Effector memory CD8-positive, alpha-beta T cell (primary cell): ENCODE measurements around the gene TMEM140.

ENCODE experiments used
- ATAC-seq: fragments of 150-1000 bp; cut with Tn5 transposase; replicated peaks from 2 replicates; pipeline ENCODE4 v1.10.0; 2021; ENCODE audit warnings: mild to moderate bottlenecking, moderate library complexity
- DNase-seq, 3 experiments: peaks; one replicate each; pipeline ENCODE4 v3.0.0; 2021
- H3K27ac Mint-ChIP-seq, 2 donors: one replicate each; pipeline ENCODE4 v1.8.0; 2022; ENCODE audit warnings: mild to moderate bottlenecking in 2 of 2, mixed read lengths in 2 of 2, moderate library complexity in 2 of 2
- H3K27me3 Mint-ChIP-seq, 2 donors: one replicate each; pipeline ENCODE4 v1.8.0; 2022; ENCODE audit warnings: mixed read lengths in 2 of 2
- H3K36me3 Mint-ChIP-seq: one replicate; pipeline ENCODE4 v1.8.0; 2022; ENCODE audit warnings: mild to moderate bottlenecking, moderate library complexity, mixed read lengths; ENCODE audit not compliant: insufficient read depth
- H3K4me1 Mint-ChIP-seq, 2 donors: one replicate each; pipeline ENCODE4 v1.8.0; 2022; ENCODE audit warnings: low read depth in 2 of 2, mixed read lengths in 2 of 2
- H3K4me3 Mint-ChIP-seq, 2 donors: one replicate each; pipeline ENCODE4 v1.8.0; 2022; ENCODE audit warnings: mild to moderate bottlenecking in 2 of 2, mixed read lengths in 2 of 2, moderate library complexity in 2 of 2
- H3K9me3 Mint-ChIP-seq, 2 donors: one replicate each; pipeline ENCODE4 v1.8.0; 2022; ENCODE audit warnings: mixed read lengths in 2 of 2

TMEM140 gene

DNA sequence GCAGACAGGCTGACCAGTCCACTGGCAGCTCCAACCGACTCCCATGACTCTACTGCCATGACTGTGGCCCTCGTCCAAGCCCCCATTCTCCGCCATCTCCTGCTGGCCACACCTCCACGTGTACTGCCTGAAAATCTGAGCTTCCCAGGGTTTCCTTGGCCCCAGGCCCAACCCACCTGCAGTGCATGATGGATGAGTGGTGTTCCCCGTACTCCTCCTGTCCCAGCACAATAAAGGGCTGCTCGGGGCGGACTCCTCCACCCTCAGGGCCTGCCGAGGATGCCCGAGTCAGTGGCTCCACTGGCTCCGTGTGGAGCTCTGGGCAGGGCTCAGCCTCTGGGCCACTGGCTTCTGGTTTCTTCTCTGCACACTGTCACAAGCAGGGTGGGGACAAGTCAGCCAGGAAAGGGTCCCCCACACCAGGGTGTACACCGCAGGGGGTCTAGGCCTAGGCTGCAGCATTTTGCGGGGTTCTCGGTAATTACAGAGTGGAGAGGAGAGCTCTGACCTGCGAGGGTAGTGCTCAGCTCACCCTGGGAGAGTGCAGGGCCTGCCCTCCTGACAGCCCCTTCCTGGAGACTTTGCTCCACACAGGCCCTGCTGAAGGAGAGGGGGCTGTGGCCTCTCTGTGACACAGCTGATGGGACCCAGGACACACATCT lies 48.2 kb downstream of the TMEM140 start:
- peak overlapping the region; percentile 55 to 67 for H3K27ac Mint-ChIP-seq
- no peak for ATAC-seq
- no peak for DNase-seq
- H3K27me3 Mint-ChIP-seq, result no peaks in the 10 kb centered on the region
- H3K4me1 Mint-ChIP-seq, result peaks cover 0 to 2% of the 10 kb centered on the region in 2 donors
- H3K36me3 Mint-ChIP-seq, result peaks cover 48% of the 10 kb centered on the region
- no peak overlapping the region for H3K4me3 Mint-ChIP-seq
- no peaks in the 10 kb centered on the region for H3K9me3 Mint-ChIP-seq

DNA sequence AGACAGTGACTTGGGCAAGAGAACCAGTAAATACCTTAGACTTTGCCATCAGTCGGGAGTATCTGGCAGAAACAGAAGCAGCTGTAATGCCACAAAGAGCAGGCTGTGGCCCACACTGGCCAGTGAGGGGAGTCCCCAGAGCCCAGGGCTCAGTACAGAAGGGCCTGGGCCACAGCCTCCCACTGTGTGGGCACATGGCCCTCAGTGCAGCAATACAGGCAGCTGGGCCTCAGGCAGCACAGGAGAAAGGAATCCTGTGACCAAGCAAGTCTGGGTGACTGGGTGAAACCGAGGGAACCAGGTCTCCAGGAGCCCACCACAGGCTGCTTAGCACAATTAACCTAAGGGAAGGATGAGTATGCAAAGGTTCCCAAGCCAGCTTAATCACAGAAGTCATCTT lies 49.5 kb downstream of the TMEM140 start:
- no peak for ATAC-seq
- no peaks in the 10 kb centered on the region for H3K27me3 Mint-ChIP-seq
- no peak for DNase-seq
- H3K4me1 Mint-ChIP-seq, result peaks cover 3 to 4% of the 10 kb centered on the region in 2 donors
- peaks cover 45% of the 10 kb centered on the region for H3K36me3 Mint-ChIP-seq
- H3K27ac Mint-ChIP-seq, result peak overlapping the region in 1 of 2 donors; percentile 25
- H3K9me3 Mint-ChIP-seq, result no peaks in the 10 kb centered on the region
- H3K4me3 Mint-ChIP-seq, result no peak overlapping the region

DNA sequence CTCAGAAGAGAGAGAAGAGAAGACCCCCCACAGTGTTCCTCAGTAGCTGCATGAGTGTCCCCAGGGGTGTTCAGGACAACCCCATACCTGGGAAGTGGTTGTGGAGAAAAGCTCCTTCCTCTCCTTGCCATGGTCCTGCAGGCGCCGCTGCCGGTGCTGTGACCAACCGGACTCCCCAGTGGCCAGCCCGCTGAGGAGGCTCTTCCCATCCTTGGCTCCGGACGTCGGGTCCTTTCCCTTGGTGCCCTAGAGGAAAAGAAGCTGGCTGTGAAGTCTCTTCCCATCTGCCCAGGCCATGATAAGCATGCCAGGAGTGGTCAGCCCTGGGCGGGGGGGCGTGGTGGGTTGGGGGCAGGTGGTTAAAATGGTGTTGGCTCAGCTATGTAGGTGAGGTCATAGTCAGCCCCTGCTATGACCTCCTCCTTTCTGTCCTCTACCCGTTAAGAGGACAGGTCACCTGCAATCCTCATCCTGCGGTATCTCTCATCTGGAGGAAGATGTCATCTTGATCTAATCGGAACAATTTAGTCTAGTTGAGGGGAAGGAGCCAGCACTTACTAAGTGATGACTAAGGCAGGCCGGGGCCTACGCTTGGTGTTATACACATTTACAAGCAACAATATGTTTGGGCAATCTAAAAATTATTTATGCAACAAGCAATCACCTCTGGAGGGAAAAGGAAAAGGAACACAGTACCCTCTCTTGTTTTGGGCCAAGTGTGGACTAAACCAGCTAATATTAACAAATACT lies 50.2 kb downstream of the TMEM140 start:
- peak overlapping the region in 1 of 2 donors; percentile 25 for H3K27ac Mint-ChIP-seq
- ATAC-seq, result no peak
- H3K4me3 Mint-ChIP-seq, result no peak overlapping the region
- H3K9me3 Mint-ChIP-seq, result no peaks in the 10 kb centered on the region
- H3K27me3 Mint-ChIP-seq, result no peaks in the 10 kb centered on the region
- peaks cover 44% of the 10 kb centered on the region for H3K36me3 Mint-ChIP-seq
- peaks cover 4% of the 10 kb centered on the region in 2 donors for H3K4me1 Mint-ChIP-seq
- no peak for DNase-seq

- H3K4me1 Mint-ChIP-seq, result peaks cover 4 to 10% of the 10 kb centered on the region in 2 donors
Observed at GRCh38 chr7:135199439-135199838, 51.6 kb downstream of the TMEM140 start.

GRCh38 chr7:135200821-135201331 lies 53.0 kb downstream of the TMEM140 start:
- Mint-ChIP-seq H3K36me3 (peaks cover 37% of the 10 kb centered on the region), H3K4me3 (no peak overlapping the region), H3K4me1 (peaks cover 8 to 15% of the 10 kb centered on the region in 2 donors), H3K9me3 (no peaks in the 10 kb centered on the region), H3K27me3 (no peaks in the 10 kb centered on the region), H3K27ac (no peak overlapping the region)
- ATAC-seq, result no peak
- DNase-seq, result no peak

More at GRCh38 chr7:135199439-135199838, 51.6 kb downstream of the TMEM140 start:
- DNase-seq (no peak), ATAC-seq (no peak)
- no peaks in the 10 kb centered on the region for H3K9me3 Mint-ChIP-seq
- H3K27me3 Mint-ChIP-seq, result no peaks in the 10 kb centered on the region
- no peak overlapping the region for H3K27ac Mint-ChIP-seq
- peaks cover 43% of the 10 kb centered on the region for H3K36me3 Mint-ChIP-seq
- no peak overlapping the region for H3K4me3 Mint-ChIP-seq

- no peak for DNase-seq
- peaks cover 10 to 15% of the 10 kb centered on the region in 2 donors for H3K4me1 Mint-ChIP-seq
- no peak overlapping the region for H3K4me3 Mint-ChIP-seq
- H3K27me3 Mint-ChIP-seq, result no peaks in the 10 kb centered on the region
- no peak for ATAC-seq
- H3K27ac Mint-ChIP-seq, result peak overlapping the region in 1 of 2 donors; percentile 13
- peaks cover 38% of the 10 kb centered on the region for H3K36me3 Mint-ChIP-seq
- no peaks in the 10 kb centered on the region for H3K9me3 Mint-ChIP-seq
Observed at GRCh38 chr7:135201350-135201749, 53.5 kb downstream of the TMEM140 start.

DNA sequence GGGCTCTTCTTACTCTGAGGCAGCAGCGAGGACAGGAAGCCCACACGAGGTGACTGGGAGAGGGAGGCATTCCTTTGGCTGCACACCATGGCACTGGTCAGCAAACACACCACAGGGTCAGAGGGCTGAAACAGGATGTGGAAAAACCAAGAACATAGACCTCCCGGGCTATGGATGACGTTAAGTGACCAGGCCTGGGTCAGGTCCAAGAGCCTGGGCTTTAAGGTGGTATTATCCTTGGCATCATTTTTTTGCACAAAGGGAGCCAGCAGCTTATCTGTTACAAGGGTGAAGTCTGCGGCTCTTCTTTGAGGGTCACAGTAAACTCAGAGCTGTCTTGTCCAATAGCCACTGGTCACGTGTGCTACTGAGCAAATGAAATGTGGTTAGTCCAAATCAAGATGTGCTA lies 56.5 kb downstream of the TMEM140 start:
- Mint-ChIP-seq H3K36me3 (peaks cover 30% of the 10 kb centered on the region), H3K9me3 (no peaks in the 10 kb centered on the region), H3K4me1 (peaks cover 20 to 25% of the 10 kb centered on the region in 2 donors), H3K4me3 (no peak overlapping the region), H3K27me3 (no peaks in the 10 kb centered on the region), H3K27ac (no peak overlapping the region)
- no peak for ATAC-seq
- DNase-seq, result no peak

- Mint-ChIP-seq H3K27me3 (no peaks in the 10 kb centered on the region), H3K4me1 (peaks cover 20 to 26% of the 10 kb centered on the region in 2 donors), H3K4me3 (no peak overlapping the region), H3K36me3 (peaks cover 31% of the 10 kb centered on the region), H3K27ac (peak overlapping the region in 1 of 2 donors; percentile 19), H3K9me3 (no peaks in the 10 kb centered on the region)
- no peak for ATAC-seq
- no peak for DNase-seq
Observed at GRCh38 chr7:135204876-135205275, 57.0 kb downstream of the TMEM140 start.

- peaks cover 30% of the 10 kb centered on the region for H3K36me3 Mint-ChIP-seq
- H3K27ac Mint-ChIP-seq, result no peak overlapping the region
- H3K4me3 Mint-ChIP-seq, result no peak overlapping the region
- ATAC-seq (no peak), DNase-seq (no peak)
- peaks cover 25 to 36% of the 10 kb centered on the region in 2 donors for H3K4me1 Mint-ChIP-seq
- no peaks in the 10 kb centered on the region for H3K9me3 Mint-ChIP-seq
- no peaks in the 10 kb centered on the region for H3K27me3 Mint-ChIP-seq
Observed at GRCh38 chr7:135205850-135206249, 58.0 kb downstream of the TMEM140 start.

DNA sequence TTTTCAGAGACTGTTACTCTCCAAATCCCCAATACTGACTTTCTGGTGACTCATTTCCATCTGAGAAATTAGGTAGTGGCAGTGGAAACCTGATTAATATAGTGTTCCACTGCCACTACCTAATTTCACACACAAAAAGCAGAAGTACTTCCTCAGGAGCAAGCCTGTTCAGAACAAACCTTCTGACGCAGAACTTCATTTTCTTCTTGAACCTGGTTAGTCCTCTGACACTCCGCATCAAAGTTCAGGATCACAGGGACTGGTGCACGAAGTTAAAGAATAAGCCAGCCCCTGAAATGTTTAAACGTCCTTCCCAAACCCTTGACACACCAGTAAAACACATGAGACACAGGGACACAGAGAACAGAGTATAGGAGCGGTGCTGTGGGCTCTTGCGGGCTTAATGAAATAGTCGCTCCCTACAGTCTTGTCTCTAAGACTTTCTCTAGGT lies 59.1 kb downstream of the TMEM140 start:
- H3K36me3 Mint-ChIP-seq, result peaks cover 23% of the 10 kb centered on the region
- H3K27me3 Mint-ChIP-seq, result no peaks in the 10 kb centered on the region
- no peak overlapping the region for H3K4me3 Mint-ChIP-seq
- no peak for DNase-seq
- H3K27ac Mint-ChIP-seq, result no peak overlapping the region
- ATAC-seq, result no peak
- no peaks in the 10 kb centered on the region for H3K9me3 Mint-ChIP-seq
- peaks cover 27 to 35% of the 10 kb centered on the region in 2 donors for H3K4me1 Mint-ChIP-seq

- H3K27me3 Mint-ChIP-seq, result no peaks in the 10 kb centered on the region
Observed at GRCh38 chr7:135207406-135208101, 59.7 kb downstream of the TMEM140 start.

GRCh38 chr7:135208102-135208793 lies 60.4 kb downstream of the TMEM140 start:
- Mint-ChIP-seq H3K36me3 (peaks cover 21% of the 10 kb centered on the region), H3K27ac (no peak overlapping the region), H3K4me1 (peaks cover 24 to 36% of the 10 kb centered on the region in 2 donors), H3K4me3 (peak overlapping the region in 1 of 2 donors; percentile 34), H3K27me3 (no peaks in the 10 kb centered on the region), H3K9me3 (no peaks in the 10 kb centered on the region)
- DNase-seq (no peak), ATAC-seq (no peak)

More at GRCh38 chr7:135207406-135208101, 59.7 kb downstream of the TMEM140 start:
- Mint-ChIP-seq H3K4me3 (no peak overlapping the region), H3K4me1 (peaks cover 24 to 36% of the 10 kb centered on the region in 2 donors), H3K36me3 (peaks cover 21% of the 10 kb centered on the region), H3K9me3 (no peaks in the 10 kb centered on the region), H3K27ac (no peak overlapping the region)
- ATAC-seq (no peak), DNase-seq (no peak)
